ENCODE results near the gene FABP3.

FABP3 gene

DNA sequence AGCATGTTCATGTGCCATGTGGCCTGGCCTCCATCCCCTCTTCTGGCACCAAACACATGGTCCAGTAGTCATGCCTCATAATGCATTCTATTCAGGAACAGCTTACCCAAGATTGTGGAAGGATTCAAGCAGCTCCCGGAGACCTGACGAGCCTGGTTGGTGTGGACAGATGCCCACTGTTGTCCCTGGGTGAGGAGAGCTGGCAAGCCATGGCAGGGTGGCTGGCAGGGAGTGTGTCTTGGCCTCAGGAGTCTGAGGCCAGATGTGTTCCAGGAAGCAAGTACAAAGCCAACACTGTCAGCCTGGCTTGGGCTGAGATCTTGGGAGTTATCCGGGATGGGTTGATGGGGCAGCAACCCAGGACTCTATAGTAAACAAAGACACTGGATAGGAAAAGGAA lies 7.3 kb upstream of the FABP3 start:
- Histone ChIP-seq H3K4me3 (ENCODE audit: low read depth in 1 of 2, low read length in 2 of 2) (no peak overlapping the region), H3K9me3 (ENCODE audit: control insufficient read depth in 1 of 2, low read length in 2 of 2) (no peaks in the 10 kb centered on the region), H3K36me3 (ENCODE audit: control insufficient read depth in 1 of 2, insufficient read depth in 2 of 2, low read length in 2 of 2) (no peaks in the 10 kb centered on the region), H3K4me1 (ENCODE audit: control insufficient read depth in 1 of 2, insufficient read depth in 2 of 2, low read length in 2 of 2) (no peaks in the 10 kb centered on the region), H3K27me3 (ENCODE audit: low read depth, low read length) (no peaks in the 10 kb centered on the region), H3K27ac (ENCODE audit: low read length) (no peak overlapping the region)

DNA sequence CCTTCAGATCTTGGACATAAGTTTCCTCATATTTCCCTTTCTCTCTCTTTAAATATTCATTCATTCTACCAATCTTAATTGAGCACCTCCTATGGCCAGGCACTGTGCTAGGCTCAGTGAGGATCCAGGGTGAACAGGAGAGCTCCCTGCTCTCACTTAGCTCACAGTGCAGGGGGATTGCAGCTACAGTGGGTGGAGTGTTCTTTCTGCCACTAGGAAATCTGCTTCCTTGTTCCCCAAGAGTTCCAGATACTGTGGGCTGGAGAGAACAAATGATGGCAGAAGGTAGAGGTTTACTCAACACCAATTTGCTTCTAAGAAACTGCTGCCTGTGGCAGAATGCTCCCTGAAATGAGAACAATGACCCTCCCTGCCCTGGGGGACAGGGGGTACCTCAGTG lies 5.1 kb upstream of the FABP3 start:
- Histone ChIP-seq H3K4me3 (ENCODE audit: low read depth in 1 of 2, low read length in 2 of 2) (no peak overlapping the region), H3K27me3 (ENCODE audit: low read depth, low read length) (no peaks in the 10 kb centered on the region), H3K4me1 (ENCODE audit: control insufficient read depth in 1 of 2, insufficient read depth in 2 of 2, low read length in 2 of 2) (peaks cover 4 to 5% of the 10 kb centered on the region in 2 donors), H3K36me3 (ENCODE audit: control insufficient read depth in 1 of 2, insufficient read depth in 2 of 2, low read length in 2 of 2) (no peaks in the 10 kb centered on the region), H3K9me3 (ENCODE audit: control insufficient read depth in 1 of 2, low read length in 2 of 2) (no peaks in the 10 kb centered on the region), H3K27ac (ENCODE audit: low read length) (no peak overlapping the region)

DNA sequence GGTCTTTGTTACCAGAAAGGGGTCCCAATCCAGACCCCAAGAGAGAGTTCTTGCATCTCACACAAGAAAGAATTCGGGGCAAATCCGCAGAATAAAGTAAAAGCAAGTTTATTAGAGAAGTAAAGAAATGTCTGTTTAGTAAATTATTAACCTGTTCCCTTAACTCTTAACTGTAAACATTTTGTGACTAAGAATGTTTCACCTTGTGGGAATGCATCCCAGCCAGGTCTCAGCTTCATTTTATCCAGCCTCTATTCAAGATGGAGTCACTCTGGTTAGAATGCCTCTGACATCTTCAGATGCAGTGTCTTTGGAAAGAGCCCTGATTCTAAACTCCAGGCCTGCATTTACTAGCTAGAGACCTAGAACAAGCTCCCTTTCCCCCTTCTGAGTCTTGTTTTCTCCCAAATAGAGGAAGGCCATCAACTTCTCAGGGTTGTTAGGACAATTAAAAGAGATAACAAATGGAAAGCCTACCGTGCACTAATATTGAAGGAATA lies 4.5 kb upstream of the FABP3 start:
- no peak overlapping the region for H3K4me3 ChIP-seq (ENCODE audit: low read depth in 1 of 2, low read length in 2 of 2)
- peaks cover 7 to 11% of the 10 kb centered on the region in 2 donors for H3K4me1 ChIP-seq (ENCODE audit: control insufficient read depth in 1 of 2, insufficient read depth in 2 of 2, low read length in 2 of 2)
- H3K9me3 ChIP-seq (ENCODE audit: control insufficient read depth in 1 of 2, low read length in 2 of 2), result no peaks in the 10 kb centered on the region
- no peak overlapping the region for H3K27ac ChIP-seq (ENCODE audit: low read length)
- H3K27me3 ChIP-seq (ENCODE audit: low read depth, low read length), result no peaks in the 10 kb centered on the region
- no peaks in the 10 kb centered on the region for H3K36me3 ChIP-seq (ENCODE audit: control insufficient read depth in 1 of 2, insufficient read depth in 2 of 2, low read length in 2 of 2)

DNA sequence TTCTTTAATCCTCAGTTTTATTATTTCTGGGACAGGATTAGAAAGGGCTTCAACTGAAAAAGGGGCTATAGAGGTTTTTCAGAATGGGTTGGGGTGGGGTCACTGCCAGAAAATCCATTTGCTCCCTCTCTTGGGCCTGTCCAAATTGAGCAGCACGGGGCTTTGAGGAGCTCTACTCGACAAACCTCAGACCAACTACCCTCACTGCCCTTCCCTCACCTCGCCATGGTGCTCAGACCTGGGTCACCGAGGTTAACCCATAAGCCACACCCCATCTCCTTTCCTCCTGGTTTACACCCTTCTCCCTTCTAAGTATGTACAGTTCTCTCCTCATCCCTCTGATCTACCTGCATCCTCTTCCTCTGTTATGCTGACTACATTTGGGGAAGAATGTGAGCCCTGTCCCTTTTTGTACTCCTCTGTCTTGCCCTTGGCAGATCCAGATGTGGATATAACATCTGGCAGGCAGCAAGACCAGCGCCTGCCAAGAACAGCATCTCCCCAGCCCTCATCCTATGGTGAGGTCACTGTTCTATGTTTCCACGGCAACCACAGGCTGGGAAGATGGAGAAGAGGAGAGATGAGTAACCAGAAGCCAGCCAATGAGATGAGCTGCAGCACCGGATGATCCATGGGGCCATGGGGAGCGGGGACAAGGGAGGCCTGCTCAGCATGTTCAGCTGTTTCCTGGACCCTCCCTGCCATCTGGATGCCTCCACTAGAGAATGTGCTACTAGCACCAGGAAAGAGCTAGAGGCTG lies 3.7 kb upstream of the FABP3 start:
- Histone ChIP-seq H3K27ac (ENCODE audit: low read length) (no peak overlapping the region), H3K4me3 (ENCODE audit: low read depth in 1 of 2, low read length in 2 of 2) (no peak overlapping the region), H3K9me3 (ENCODE audit: control insufficient read depth in 1 of 2, low read length in 2 of 2) (no peaks in the 10 kb centered on the region), H3K27me3 (ENCODE audit: low read depth, low read length) (no peaks in the 10 kb centered on the region), H3K36me3 (ENCODE audit: control insufficient read depth in 1 of 2, insufficient read depth in 2 of 2, low read length in 2 of 2) (no peaks in the 10 kb centered on the region), H3K4me1 (ENCODE audit: control insufficient read depth in 1 of 2, insufficient read depth in 2 of 2, low read length in 2 of 2) (peaks cover 11 to 18% of the 10 kb centered on the region in 2 donors)

DNA sequence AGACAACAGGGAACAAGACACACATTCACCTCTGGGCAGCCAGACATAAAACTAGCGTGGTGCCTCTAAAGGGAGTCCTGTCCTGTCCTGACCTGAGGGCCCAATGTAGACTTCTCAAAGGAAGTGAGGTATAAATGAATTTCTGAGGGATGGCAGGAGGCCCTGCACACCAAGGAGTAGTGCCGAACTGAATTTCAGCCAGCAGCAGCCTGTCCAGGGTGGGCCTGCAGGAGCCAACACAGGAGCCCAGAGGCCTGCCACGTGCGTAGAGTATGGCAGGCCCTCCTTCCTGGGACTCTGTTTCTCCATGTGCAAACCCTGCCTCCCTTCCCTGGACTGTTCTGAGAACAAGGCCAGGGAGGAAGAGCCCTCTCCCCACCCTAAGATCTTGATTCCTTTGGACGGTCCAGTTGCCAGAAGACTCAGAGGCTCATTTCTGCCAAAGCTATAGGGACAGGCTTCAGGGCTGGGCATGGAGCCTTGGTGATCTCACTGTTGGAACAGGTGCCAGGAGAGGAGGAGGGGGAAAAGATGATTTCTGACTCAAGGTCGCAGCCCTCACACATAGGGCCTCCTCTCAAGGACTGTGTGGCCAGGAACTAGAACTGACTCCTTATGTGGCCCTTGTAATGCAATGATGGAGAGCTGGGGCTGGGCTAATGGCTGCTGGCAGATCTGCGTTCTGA lies 1.8 kb upstream of the FABP3 start:
- H3K4me3 ChIP-seq (ENCODE audit: low read depth in 1 of 2, low read length in 2 of 2), result no peak overlapping the region
- peaks cover 11 to 18% of the 10 kb centered on the region in 2 donors for H3K4me1 ChIP-seq (ENCODE audit: control insufficient read depth in 1 of 2, insufficient read depth in 2 of 2, low read length in 2 of 2)
- H3K36me3 ChIP-seq (ENCODE audit: control insufficient read depth in 1 of 2, insufficient read depth in 2 of 2, low read length in 2 of 2), result no peaks in the 10 kb centered on the region
- H3K27ac ChIP-seq (ENCODE audit: low read length), result no peak overlapping the region
- H3K27me3 ChIP-seq (ENCODE audit: low read depth, low read length), result no peaks in the 10 kb centered on the region
- no peaks in the 10 kb centered on the region for H3K9me3 ChIP-seq (ENCODE audit: control insufficient read depth in 1 of 2, low read length in 2 of 2)

DNA sequence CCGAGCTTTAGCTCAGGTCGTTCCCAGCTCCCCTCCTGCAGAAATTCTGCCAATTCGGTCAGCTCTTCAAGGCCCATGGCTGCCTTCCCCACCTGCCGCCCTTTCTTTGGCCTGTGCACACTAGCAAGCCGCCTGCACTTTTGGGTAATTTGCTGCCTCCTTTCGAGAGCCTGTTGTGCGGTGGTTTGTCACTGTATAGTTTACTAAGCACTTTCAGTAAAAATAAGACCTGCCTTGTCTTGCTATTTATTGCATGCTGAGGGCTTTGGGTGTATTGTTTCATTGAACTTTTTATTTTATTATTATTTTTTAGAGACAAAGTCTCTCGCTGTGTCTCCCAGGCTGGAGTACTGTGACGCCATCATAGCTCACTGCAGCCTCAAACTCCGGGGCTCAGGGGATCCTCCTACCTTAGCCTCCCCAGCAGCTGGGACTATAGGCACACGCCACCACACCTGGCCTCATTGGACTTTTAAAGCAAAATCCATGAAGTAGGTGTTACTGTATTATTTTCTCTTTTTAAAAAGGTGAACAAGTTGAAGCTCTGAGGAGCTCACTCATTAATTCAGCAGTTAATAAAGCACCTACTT lies 1.1 kb upstream of the FABP3 start:
- peaks cover 11 to 19% of the 10 kb centered on the region in 2 donors for H3K4me1 ChIP-seq (ENCODE audit: control insufficient read depth in 1 of 2, insufficient read depth in 2 of 2, low read length in 2 of 2)

DNA sequence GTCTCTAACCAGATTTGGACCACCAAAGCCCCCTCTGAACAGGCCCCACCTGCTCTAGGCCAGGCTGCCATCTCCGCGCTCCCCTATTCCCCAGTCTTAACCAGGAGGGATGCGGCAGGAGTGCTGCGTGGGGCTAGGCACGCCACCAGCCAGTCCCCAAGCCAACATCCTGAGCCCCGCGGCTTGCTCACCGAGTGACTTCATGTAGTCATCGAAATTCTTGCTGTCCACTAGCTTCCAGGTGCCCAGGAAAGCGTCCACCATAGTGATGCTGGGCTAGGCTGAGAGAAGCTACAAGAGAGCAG lies 173 bp downstream of the FABP3 start:
- peak overlapping the region; percentile 49 to 58 for H3K4me3 ChIP-seq (ENCODE audit: low read depth in 1 of 2, low read length in 2 of 2)
- no peaks in the 10 kb centered on the region for H3K27me3 ChIP-seq (ENCODE audit: low read depth, low read length)
- H3K9me3 ChIP-seq (ENCODE audit: control insufficient read depth in 1 of 2, low read length in 2 of 2), result no peaks in the 10 kb centered on the region
- peaks cover 11 to 27% of the 10 kb centered on the region in 2 donors for H3K4me1 ChIP-seq (ENCODE audit: control insufficient read depth in 1 of 2, insufficient read depth in 2 of 2, low read length in 2 of 2)
- H3K27ac ChIP-seq (ENCODE audit: low read length), result peak overlapping the region; percentile 18
- H3K36me3 ChIP-seq (ENCODE audit: control insufficient read depth in 1 of 2, insufficient read depth in 2 of 2, low read length in 2 of 2), result no peaks in the 10 kb centered on the region

More for the DNA sequence above, 1.1 kb upstream of the FABP3 start:
- Histone ChIP-seq H3K4me3 (ENCODE audit: low read depth in 1 of 2, low read length in 2 of 2) (peak overlapping the region in 1 of 2 donors; percentile 58), H3K36me3 (ENCODE audit: control insufficient read depth in 1 of 2, insufficient read depth in 2 of 2, low read length in 2 of 2) (no peaks in the 10 kb centered on the region), H3K27ac (ENCODE audit: low read length) (no peak overlapping the region), H3K9me3 (ENCODE audit: control insufficient read depth in 1 of 2, low read length in 2 of 2) (no peaks in the 10 kb centered on the region), H3K27me3 (ENCODE audit: low read depth, low read length) (no peaks in the 10 kb centered on the region)

DNA sequence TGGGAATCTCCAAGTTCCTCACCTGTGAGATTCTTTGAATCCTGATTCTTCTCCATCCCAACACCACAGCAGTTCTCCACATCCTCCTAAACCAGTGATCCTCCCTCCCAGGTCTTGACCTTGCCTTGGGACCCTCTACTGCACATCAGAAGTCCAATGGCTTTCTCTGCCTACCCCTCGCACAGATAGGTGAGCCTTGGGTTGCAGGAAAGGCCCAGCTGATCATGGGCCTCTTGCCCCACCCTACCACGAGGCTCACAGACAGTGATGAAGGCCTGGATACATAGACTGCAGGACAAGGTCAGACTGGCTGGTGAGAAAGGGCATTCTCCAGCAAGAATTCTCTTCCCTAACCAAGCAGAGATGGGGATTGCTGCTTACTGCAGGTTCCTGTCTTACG lies 825 bp downstream of the FABP3 start:
- Histone ChIP-seq H3K4me3 (ENCODE audit: low read depth in 1 of 2, low read length in 2 of 2) (peak overlapping the region in 1 of 2 donors; percentile 49), H3K36me3 (ENCODE audit: control insufficient read depth in 1 of 2, insufficient read depth in 2 of 2, low read length in 2 of 2) (peaks cover 0 to 6% of the 10 kb centered on the region in 2 donors), H3K27me3 (ENCODE audit: low read depth, low read length) (no peaks in the 10 kb centered on the region), H3K4me1 (ENCODE audit: control insufficient read depth in 1 of 2, insufficient read depth in 2 of 2, low read length in 2 of 2) (peaks cover 11 to 27% of the 10 kb centered on the region in 2 donors), H3K27ac (ENCODE audit: low read length) (peak overlapping the region; percentile 18), H3K9me3 (ENCODE audit: control insufficient read depth in 1 of 2, low read length in 2 of 2) (no peaks in the 10 kb centered on the region)

DNA sequence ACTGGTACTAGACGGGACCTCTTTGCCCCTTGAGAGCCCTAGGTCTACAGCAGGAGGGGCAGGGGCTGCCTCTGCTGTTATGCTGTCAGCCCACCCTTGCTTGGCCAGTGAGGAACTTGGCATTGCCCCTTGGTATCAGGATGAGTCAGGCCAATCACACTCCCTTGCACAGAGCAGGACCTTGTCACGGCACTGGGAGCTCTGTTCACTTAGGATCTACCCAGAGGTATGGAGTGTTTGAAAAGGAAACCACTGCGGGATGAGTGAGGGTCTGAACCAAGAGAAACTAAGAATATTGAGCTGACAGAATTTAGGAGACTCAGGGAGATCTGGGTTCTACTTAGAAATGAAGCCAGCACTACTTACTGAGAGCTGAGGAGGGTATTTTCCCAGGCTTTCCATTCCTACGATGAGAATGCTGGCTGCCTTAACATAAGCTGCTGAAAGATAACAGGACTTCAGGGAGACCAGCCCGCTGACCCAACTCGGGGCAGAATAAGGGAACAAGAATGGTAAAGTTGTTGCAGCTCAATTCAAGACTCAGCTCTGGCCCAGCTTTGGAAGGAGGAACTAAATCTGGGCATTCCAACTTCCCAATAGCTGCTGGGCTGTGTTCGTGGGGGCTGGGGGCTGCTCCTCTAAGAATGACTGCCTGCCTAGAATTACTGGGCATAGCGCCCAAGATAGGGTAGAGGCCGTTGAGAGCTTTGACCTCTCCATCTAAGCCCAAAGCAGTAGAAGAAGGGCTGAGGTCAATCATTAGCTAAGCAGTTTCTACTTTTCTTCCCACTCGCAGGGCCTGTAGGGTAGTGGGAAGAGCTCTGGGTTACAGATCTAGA lies 1.5 kb downstream of the FABP3 start:
- Histone ChIP-seq H3K36me3 (ENCODE audit: control insufficient read depth in 1 of 2, insufficient read depth in 2 of 2, low read length in 2 of 2) (peaks cover 0 to 11% of the 10 kb centered on the region in 2 donors), H3K4me1 (ENCODE audit: control insufficient read depth in 1 of 2, insufficient read depth in 2 of 2, low read length in 2 of 2) (peaks cover 11 to 27% of the 10 kb centered on the region in 2 donors), H3K4me3 (ENCODE audit: low read depth in 1 of 2, low read length in 2 of 2) (no peak overlapping the region), H3K27me3 (ENCODE audit: low read depth, low read length) (no peaks in the 10 kb centered on the region), H3K9me3 (ENCODE audit: control insufficient read depth in 1 of 2, low read length in 2 of 2) (no peaks in the 10 kb centered on the region), H3K27ac (ENCODE audit: low read length) (peak overlapping the region; percentile 18)

DNA sequence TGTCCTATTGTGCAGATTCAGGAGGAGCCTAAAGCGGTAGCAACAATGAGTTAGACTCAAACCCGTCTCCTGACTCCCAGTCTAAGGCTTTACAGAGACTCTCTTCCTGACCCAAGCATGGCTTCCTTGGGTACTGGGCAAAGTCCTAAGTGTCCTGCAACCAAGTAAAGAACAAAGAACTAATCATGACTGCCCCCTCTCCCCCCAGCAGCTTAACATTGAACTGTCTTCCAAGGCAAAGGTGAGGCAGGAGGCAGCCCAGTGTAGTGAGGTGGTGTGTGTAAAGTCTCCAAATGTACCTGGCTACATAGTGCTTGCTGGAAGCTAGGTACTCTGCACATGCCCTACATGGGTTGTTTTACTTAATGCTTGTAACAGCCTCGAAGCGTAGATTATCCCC lies 2.3 kb downstream of the FABP3 start:
- Histone ChIP-seq H3K36me3 (ENCODE audit: control insufficient read depth in 1 of 2, insufficient read depth in 2 of 2, low read length in 2 of 2) (peaks cover 0 to 14% of the 10 kb centered on the region in 2 donors), H3K9me3 (ENCODE audit: control insufficient read depth in 1 of 2, low read length in 2 of 2) (no peaks in the 10 kb centered on the region), H3K4me1 (ENCODE audit: control insufficient read depth in 1 of 2, insufficient read depth in 2 of 2, low read length in 2 of 2) (peaks cover 11 to 27% of the 10 kb centered on the region in 2 donors), H3K27me3 (ENCODE audit: low read depth, low read length) (no peaks in the 10 kb centered on the region), H3K4me3 (ENCODE audit: low read depth in 1 of 2, low read length in 2 of 2) (no peak overlapping the region), H3K27ac (ENCODE audit: low read length) (no peak overlapping the region)

DNA sequence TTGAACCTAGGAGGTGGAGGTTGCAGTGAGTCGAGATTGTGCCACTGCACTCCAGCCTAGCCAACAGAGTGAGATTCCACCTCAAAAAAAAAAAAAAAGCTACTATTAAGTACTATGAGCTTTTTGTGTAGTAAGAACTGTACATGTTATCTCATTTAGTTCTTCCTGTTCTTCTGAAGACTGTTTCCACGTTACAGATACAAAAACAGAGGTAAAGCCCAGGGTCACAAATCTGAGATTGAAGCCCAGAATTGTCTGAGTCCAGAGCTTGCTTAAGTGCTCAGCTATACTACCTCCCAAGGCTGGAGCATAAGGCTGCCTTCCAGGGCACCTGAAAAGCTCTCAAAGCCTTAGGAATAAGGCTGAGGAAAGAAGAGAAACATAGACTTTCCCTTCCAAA lies 2.9 kb downstream of the FABP3 start:
- H3K27me3 ChIP-seq (ENCODE audit: low read depth, low read length), result no peaks in the 10 kb centered on the region
- peaks cover 11 to 27% of the 10 kb centered on the region in 2 donors for H3K4me1 ChIP-seq (ENCODE audit: control insufficient read depth in 1 of 2, insufficient read depth in 2 of 2, low read length in 2 of 2)

More for the DNA sequence above, 2.9 kb downstream of the FABP3 start:
- Histone ChIP-seq H3K9me3 (ENCODE audit: control insufficient read depth in 1 of 2, low read length in 2 of 2) (no peaks in the 10 kb centered on the region), H3K36me3 (ENCODE audit: control insufficient read depth in 1 of 2, insufficient read depth in 2 of 2, low read length in 2 of 2) (peaks cover 2 to 18% of the 10 kb centered on the region in 2 donors), H3K4me3 (ENCODE audit: low read depth in 1 of 2, low read length in 2 of 2) (no peak overlapping the region), H3K27ac (ENCODE audit: low read length) (no peak overlapping the region)

Measured in muscle layer of duodenum (tissue), 2 donors.